ENCODE measurements around the gene APOBR. TPM values are rescaled to one million over a fixed set of nuclear protein-coding genes. Genes with fewer than 3 reads are reported as not detected.

The APOBR gene
- total and polyA plus RNA-seq, 2 donors (not counting 1 experiment from before 2014, with no cell fraction given) = 0.81 to 2.6 TPM

DNA sequence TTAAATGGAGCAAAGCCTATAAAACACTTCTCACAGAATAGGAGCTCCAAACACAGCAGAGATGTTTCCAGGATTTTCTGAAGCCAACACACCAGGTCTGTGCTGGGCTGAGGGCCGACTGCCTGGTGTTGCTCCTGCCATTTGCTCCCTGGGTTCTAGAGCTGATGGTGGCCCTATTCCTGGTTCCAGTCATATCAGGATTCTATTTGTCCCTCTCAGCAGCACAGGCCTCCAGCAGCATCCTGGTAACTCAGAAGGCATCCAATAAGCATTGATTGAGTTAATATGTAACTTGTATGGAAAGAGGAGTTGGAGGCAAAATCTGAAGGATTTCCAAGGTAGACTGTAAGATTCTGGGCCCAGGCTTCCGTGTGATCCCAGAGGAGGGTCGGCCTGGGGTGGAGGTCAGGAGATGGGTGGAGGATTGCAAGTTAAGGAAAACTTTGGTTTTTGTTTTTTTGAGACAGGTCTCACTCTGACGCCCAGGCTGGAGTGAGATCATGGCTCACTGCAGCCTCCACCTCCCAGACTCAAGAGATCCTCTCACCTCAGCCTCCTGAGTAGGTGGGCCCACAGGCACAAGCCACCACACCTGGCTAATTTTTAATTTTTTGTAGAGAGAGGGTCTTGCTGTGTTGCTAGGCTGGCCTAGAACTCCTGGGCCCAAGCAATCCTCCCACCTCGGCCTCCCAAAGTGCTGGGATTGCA lies 38.7 kb downstream of the APOBR start:
- H3K4me1 Mint-ChIP-seq = no peaks in the 10 kb centered on the region
- no peak overlapping the region for H3K27ac Mint-ChIP-seq
- no peak overlapping the region for H3K27ac ChIP-seq (ENCODE audit: low read length in 2 of 2)
- peaks cover 4% of the 10 kb centered on the region for H3K27me3 Mint-ChIP-seq
- H3K9me3 Mint-ChIP-seq (ENCODE audit: insufficient read depth) = no peaks in the 10 kb centered on the region
- ChIA-PET POLR2A (no interaction called here), CTCF (no interaction called here)
- no peak overlapping the region for H3K4me3 Mint-ChIP-seq
- H3K27me3 ChIP-seq (replicated peaks in 1 of 4; ENCODE audit: control extremely low read depth in 1 of 4, control insufficient read depth in 3 of 4, insufficient read depth in 4 of 4, low read length in 3 of 4) = peaks cover 0 to 2% (median 0%) of the 10 kb centered on the region in 4 experiments
- H4K20me1 ChIP-seq (ENCODE audit: control insufficient read depth, insufficient read depth, low read length, poor library complexity, severe bottlenecking) = no peaks in the 10 kb centered on the region
- H3K79me2 ChIP-seq (ENCODE audit: control insufficient read depth, insufficient read depth, low read length) = no peaks in the 10 kb centered on the region
- no peaks in the 10 kb centered on the region for H3K36me3 ChIP-seq (replicated peaks in 1 of 2; ENCODE audit: control extremely low read depth in 1 of 2, control insufficient read depth in 1 of 2, extremely low read depth in 1 of 2, insufficient read depth in 2 of 2, low read length in 1 of 2)
- no peak overlapping the region for H2AFZ ChIP-seq (ENCODE audit: insufficient read depth, low read depth, low read length, poor library complexity, severe bottlenecking)
- no peak overlapping the region for H3K4me2 ChIP-seq (replicated peaks; ENCODE audit: low read depth, low read length, poor library complexity, severe bottlenecking)
- DNase-seq (no peak), ATAC-seq (ENCODE audit: low read depth) (no peak)
- H3K4me1 ChIP-seq (ENCODE audit: control insufficient read depth in 2 of 2, insufficient read depth in 2 of 2, low read length in 2 of 2) = no peaks in the 10 kb centered on the region
- no peak for TF ChIP-seq EZH2 (IDR thresholded peaks at IDR 0.05; ENCODE audit: borderline replicate concordance, insufficient read depth, low read depth, low read length, poor library complexity, severe bottlenecking)
- TF ChIP-seq, protein P1, sequence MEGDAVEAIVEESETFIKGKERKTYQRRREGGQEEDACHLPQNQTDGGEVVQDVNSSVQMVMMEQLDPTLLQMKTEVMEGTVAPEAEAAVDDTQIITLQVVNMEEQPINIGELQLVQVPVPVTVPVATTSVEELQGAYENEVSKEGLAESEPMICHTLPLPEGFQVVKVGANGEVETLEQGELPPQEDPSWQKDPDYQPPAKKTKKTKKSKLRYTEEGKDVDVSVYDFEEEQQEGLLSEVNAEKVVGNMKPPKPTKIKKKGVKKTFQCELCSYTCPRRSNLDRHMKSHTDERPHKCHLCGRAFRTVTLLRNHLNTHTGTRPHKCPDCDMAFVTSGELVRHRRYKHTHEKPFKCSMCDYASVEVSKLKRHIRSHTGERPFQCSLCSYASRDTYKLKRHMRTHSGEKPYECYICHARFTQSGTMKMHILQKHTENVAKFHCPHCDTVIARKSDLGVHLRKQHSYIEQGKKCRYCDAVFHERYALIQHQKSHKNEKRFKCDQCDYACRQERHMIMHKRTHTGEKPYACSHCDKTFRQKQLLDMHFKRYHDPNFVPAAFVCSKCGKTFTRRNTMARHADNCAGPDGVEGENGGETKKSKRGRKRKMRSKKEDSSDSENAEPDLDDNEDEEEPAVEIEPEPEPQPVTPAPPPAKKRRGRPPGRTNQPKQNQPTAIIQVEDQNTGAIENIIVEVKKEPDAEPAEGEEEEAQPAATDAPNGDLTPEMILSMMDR (IDR thresholded peaks at IDR 0.05) = no peak
- WGBS (ENCODE audit: insufficient coverage) = 98% methylated on average over 4 of the region's 5 CpGs
- no peaks in the 10 kb centered on the region for H3K9me3 ChIP-seq (ENCODE audit: control extremely low read depth in 1 of 3, control insufficient read depth in 2 of 3, insufficient read depth in 1 of 3, low read length in 2 of 3)
- no peak overlapping the region for H3K4me3 ChIP-seq (ENCODE audit: control extremely low read depth in 1 of 5, extremely low read depth in 1 of 5, insufficient read depth in 1 of 5, low read depth in 2 of 5, low read length in 4 of 5)
- intact Hi-C loops (cut with micrococcal nuclease) = no loop called here
- H3K9ac ChIP-seq (ENCODE audit: low read length) = no peak overlapping the region

DNA sequence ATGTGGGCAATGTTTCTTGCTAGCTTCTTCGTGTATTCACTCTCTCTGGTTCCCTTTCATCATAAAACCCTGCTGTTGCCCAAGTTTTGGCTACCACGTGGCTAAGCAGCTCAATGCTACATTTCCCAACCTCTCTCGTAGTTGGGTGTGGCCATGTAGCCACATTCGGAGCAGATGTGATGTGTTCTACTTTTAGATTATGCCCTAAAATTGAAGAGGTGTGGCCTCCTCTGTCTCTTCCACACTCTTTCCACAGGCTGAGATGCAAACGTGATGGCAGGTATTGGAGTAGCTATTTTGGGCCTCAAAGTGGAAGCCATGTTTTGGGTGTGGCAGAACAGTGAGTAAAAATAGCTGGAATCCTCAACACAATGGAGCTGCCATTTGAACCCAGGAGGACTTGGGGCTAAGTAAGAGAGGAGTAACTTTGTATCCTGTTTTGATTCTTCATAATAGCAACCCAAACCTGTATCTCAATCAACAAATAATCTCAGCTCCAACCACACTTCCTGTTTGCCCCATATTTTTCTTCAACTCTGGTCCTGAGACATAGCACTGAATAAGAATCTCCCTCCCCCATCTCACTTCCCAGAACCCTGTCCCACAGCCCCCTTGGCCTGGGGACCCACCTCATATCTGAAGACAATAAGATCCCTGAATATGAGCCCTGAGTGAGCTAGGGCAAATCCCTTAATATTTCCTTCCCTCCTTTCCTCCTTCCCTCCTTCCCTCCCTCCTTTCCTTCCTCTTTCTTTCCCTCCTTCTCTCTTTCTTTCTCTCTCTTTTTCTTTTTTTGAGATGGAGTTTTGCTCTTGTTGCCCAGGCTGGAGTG lies 40.3 kb downstream of the APOBR start:
- Histone ChIP-seq H3K36me3 (replicated peaks in 1 of 2; ENCODE audit: control extremely low read depth in 1 of 2, control insufficient read depth in 1 of 2, extremely low read depth in 1 of 2, insufficient read depth in 2 of 2, low read length in 1 of 2) (no peaks in the 10 kb centered on the region), H3K27ac (ENCODE audit: low read length in 2 of 2) (no peak overlapping the region), H2AFZ (ENCODE audit: insufficient read depth, low read depth, low read length, poor library complexity, severe bottlenecking) (no peak overlapping the region), H3K4me3 (ENCODE audit: control extremely low read depth in 1 of 5, extremely low read depth in 1 of 5, insufficient read depth in 1 of 5, low read depth in 2 of 5, low read length in 4 of 5) (no peak overlapping the region), H3K79me2 (ENCODE audit: control insufficient read depth, insufficient read depth, low read length) (no peaks in the 10 kb centered on the region), H4K20me1 (ENCODE audit: control insufficient read depth, insufficient read depth, low read length, poor library complexity, severe bottlenecking) (no peaks in the 10 kb centered on the region), H3K9me3 (ENCODE audit: control extremely low read depth in 1 of 3, control insufficient read depth in 2 of 3, insufficient read depth in 1 of 3, low read length in 2 of 3) (no peaks in the 10 kb centered on the region), H3K4me1 (ENCODE audit: control insufficient read depth in 2 of 2, insufficient read depth in 2 of 2, low read length in 2 of 2) (no peaks in the 10 kb centered on the region), H3K27me3 (replicated peaks in 1 of 4; ENCODE audit: control extremely low read depth in 1 of 4, control insufficient read depth in 3 of 4, insufficient read depth in 4 of 4, low read length in 3 of 4) (peaks cover 0 to 2% (median 0%) of the 10 kb centered on the region in 4 experiments), H3K4me2 (replicated peaks; ENCODE audit: low read depth, low read length, poor library complexity, severe bottlenecking) (no peak overlapping the region), H3K9ac (ENCODE audit: low read length) (no peak overlapping the region)
- Mint-ChIP-seq H3K4me3 (no peak overlapping the region), H3K4me1 (no peaks in the 10 kb centered on the region), H3K27me3 (peaks cover 4% of the 10 kb centered on the region), H3K9me3 (ENCODE audit: insufficient read depth) (no peaks in the 10 kb centered on the region), H3K27ac (no peak overlapping the region)
- no peak for ATAC-seq (ENCODE audit: low read depth)
- TF ChIP-seq, protein P1 (IDR thresholded peaks at IDR 0.05) = no peak
- TF ChIP-seq EZH2 (IDR thresholded peaks at IDR 0.05; ENCODE audit: borderline replicate concordance, insufficient read depth, low read depth, low read length, poor library complexity, severe bottlenecking) = no peak
- intact Hi-C loops (cut with micrococcal nuclease) = no loop called here
- no peak for DNase-seq
- 75% methylated on average over 1 of the region's 5 CpGs for WGBS (ENCODE audit: insufficient coverage)
- ChIA-PET CTCF (no interaction called here), POLR2A (no interaction called here)

Measured in B cell (primary cell).